K562 (cell line): ENCODE measurements around the gene TNIK. TPM values are rescaled to one million over a fixed set of nuclear protein-coding genes. Genes with fewer than 3 reads are reported as not detected.
A peak's percentile ranks its signal among the peaks of the same experiment; 100 is the strongest.

Source experiments
- ATAC-seq: fragments of 200-7000 bp; cut with Tn5 transposase; 3 replicates; pipeline ENCODE4 v1.9.1; 2020; ENCODE audit warnings: moderate library complexity
- BruUV-seq: library from RNA; stranded (reverse); fragments of 400-500 nt; replicated peaks from 2 replicates; lab custom pipeline; 2021; lab: Mats Ljungman, UMichigan
- CTCF ChIA-PET: fragments of 300-600 bp; formaldehyde crosslinking; extraction: SDS; loops from one replicate; lab custom pipeline; 2021; ENCODE audit warnings: low intra/inter-chr PET ratio; lab: Yijun Ruan, JAX
- POLR2A ChIA-PET: fragments of 300-600, 350-650 bp; sonication (Branson Sonifier 250); formaldehyde crosslinking; extraction: SDS; loops from one replicate; lab custom pipeline; 2021; ENCODE audit warnings: antibody characterized with exemption, inconsistent platforms; lab: Yijun Ruan, JAX
- DNase-seq, 4 experiments: peaks; one replicate each; pipeline versions ENCODE4 v3.0.0 to v3.0.0-alpha.2; 2011 to 2018; ENCODE audit warnings: low spot score in 3 of 4, mixed read lengths in 3 of 4; ENCODE audit errors: extremely low read depth in 1 of 4
- FAIRE-seq: peaks from 2 replicates; lab custom pipeline; 2011; peaks lifted over from hg19 to GRCh38; lab: Jason Lieb, UNC
- H2AFZ ChIP-seq: 2 replicates; pipeline ENCODE4 v1.6.0; 2011; ENCODE audit warnings: low read depth, low read length, control low read depth, inconsistent platforms
- H3K27ac ChIP-seq: fragments of 200-600 bp; 3 replicates; pipeline ENCODE4 v1.8.0; 2011; ENCODE audit warnings: low read depth, mild to moderate bottlenecking, control low read depth, inconsistent platforms, low read length, moderate library complexity, mixed read lengths; ENCODE audit errors: extremely low read depth
- H3K27me3 ChIP-seq, 2 experiments: fragments of 300-600 bp in 1 of 2; 2 replicates in 1 of 2; 3 replicates in 1 of 2; pipeline versions ENCODE4 v1.6.0 to v1.8.0; 2011; ENCODE audit warnings: inconsistent platforms in 2 of 2, low read length in 2 of 2, mild to moderate bottlenecking in 1 of 2, mixed read lengths in 1 of 2, moderate library complexity in 1 of 2; ENCODE audit not compliant: control insufficient read depth in 2 of 2, insufficient read depth in 2 of 2
- H3K36me3 ChIP-seq: fragments of 300-600 bp; 3 replicates; pipeline ENCODE4 v1.8.0; 2011; ENCODE audit warnings: mild to moderate bottlenecking, low read length, inconsistent platforms; ENCODE audit not compliant: control insufficient read depth, insufficient read depth
- H3K4me1 ChIP-seq, 2 experiments: fragments of 200-600 bp in 1 of 2; replicated peaks in 1 of 2; 2 replicates in 1 of 2; 3 replicates in 1 of 2; pipeline versions ENCODE4 v1.5.1 to v1.8.0; 2011; ENCODE audit warnings: inconsistent platforms in 2 of 2, low read length in 2 of 2, mild to moderate bottlenecking in 1 of 2, mixed read lengths in 1 of 2, moderate library complexity in 1 of 2; ENCODE audit not compliant: control insufficient read depth in 2 of 2, insufficient read depth in 2 of 2
- H3K4me2 ChIP-seq: 2 replicates; pipeline ENCODE4 v1.6.1; 2011; ENCODE audit warnings: low read length, control low read depth, inconsistent platforms, mixed read lengths; ENCODE audit not compliant: insufficient read depth
- H3K4me3 ChIP-seq: fragments of 200-600 bp; sonication (generic), shearing (Covaris generic); 2 replicates; pipeline ENCODE4 v1.5.1; 2016; ENCODE audit warnings: control low read depth, inconsistent platforms
- H3K79me2 ChIP-seq: fragments of 200-600 bp; 3 replicates; pipeline ENCODE4 v1.8.0; 2011; ENCODE audit warnings: low read length, inconsistent platforms; ENCODE audit not compliant: control insufficient read depth, insufficient read depth
- H3K9ac ChIP-seq, 2 experiments: 2 replicates each; pipeline versions ENCODE4 v1.6.0 to v1.6.1; 2011; ENCODE audit warnings: low read depth in 2 of 2, low read length in 2 of 2, control low read depth in 1 of 2, inconsistent platforms in 1 of 2, mild to moderate bottlenecking in 1 of 2, mixed read lengths in 1 of 2; ENCODE audit not compliant: insufficient read depth in 1 of 2
- H3K9me1 ChIP-seq: one replicate; pipeline ENCODE4 v1.6.0; 2011; ENCODE audit warnings: inconsistent platforms, mild to moderate bottlenecking, low read length, moderate library complexity; ENCODE audit not compliant: control insufficient read depth, insufficient read depth
- H3K9me3 ChIP-seq: replicated peaks from 2 replicates; pipeline ENCODE4 v1.5.1; 2011; ENCODE audit warnings: low read depth, low read length, inconsistent platforms; ENCODE audit not compliant: control insufficient read depth, insufficient read depth
- H4K20me1 ChIP-seq: replicated peaks from 2 replicates; pipeline ENCODE4 v1.6.1; 2011; ENCODE audit warnings: low read length, inconsistent platforms, mixed read lengths; ENCODE audit not compliant: control insufficient read depth, insufficient read depth
- EP300 ChIP-seq: IDR thresholded peaks from 2 replicates; pipeline ENCODE4 v1.6.1; 2012; ENCODE audit warnings: low read length, improper control_type of control experiment
- FOSL1 ChIP-seq: fragments of 200-800 bp; sonication (Bioruptor generic); conservative IDR thresholded peaks from 2 replicates; pipeline ENCODE4 v1.6.1; 2016; ENCODE audit warnings: missing genetic modification characterization, missing compliant biosample characterization
- ZBED1 ChIP-seq: IDR thresholded peaks from 2 replicates; pipeline ENCODE4 v1.6.1; 2014
- WGBS: fragments of 100-300 bp; shearing (Covaris generic); methylation state at CpG from one replicate; pipeline ENCODE4 v1.1.6; 2016; ENCODE audit warnings: low coverage, mixed read lengths; ENCODE audit not compliant: insufficient coverage; ENCODE audit errors: missing lambda C conversion rate; 5-methylcytosine and 5-hydroxymethylcytosine counted together
- in situ Hi-C: fragments of 300-500 bp; cut with MboI; formaldehyde crosslinking; loops from 4 replicates; pipeline ENCODE4 v1.15.0; 2018; ENCODE audit warnings: inconsistent platforms, mixed read lengths
- intact Hi-C: fragments of 100-400 bp; cut with micrococcal nuclease; formaldehyde crosslinking; loops from 2 replicates; pipeline ENCODE4 v1.14.2; 2022
- polyA plus RNA-seq, 8 experiments: library from polyadenylated mRNA; depleted of rRNA in 4 of 8; stranded (reverse) in 5 of 8; unstranded in 3 of 8; fragments of >200 nt; fragmentation: Nextera tagmentation in 2 of 8; fragmentation: Illumina TruSeq in 1 of 8; extraction: Ambion mirVana in 2 of 8; extraction: Trizol in 1 of 8; gene quantifications; 2 replicates each; pipeline versions ENCODE4 v1.2.1 to v1.2.3, GENCODE V29; 2011 to 2014; ENCODE audit warnings: inconsistent platforms in 1 of 8, missing spikeins in 1 of 8
- total RNA-seq, 7 experiments: library from RNA; depleted of rRNA in 6 of 7; stranded (reverse); fragments of >200 nt in 6 of 7; fragmentation: Illumina TruSeq in 2 of 7; extraction: Trizol in 2 of 7; gene quantifications; 2 replicates each; pipeline versions ENCODE4 v1.2.1 to v1.2.3, GENCODE V29; 2011 to 2021; ENCODE audit warnings: low replicate concordance in 1 of 7

Gene TNIK
- total and polyA plus RNA-seq, 9 of the 15 experiments (the other 6 are each of a cell fraction or from before 2014, with no cell fraction given), result 6.6 to 39.0 (median 24.7) TPM

GRCh38 chr3:171278299-171278590 is 182.0 kb downstream of the TNIK start:
- TF ChIP-seq ZBED1 (no peak), FOSL1 (tag) (0 out of 2 replicates have a peak, but pooled peaks have one; percentile 3)
- TF ChIP-seq, all 486 proteins: peak for 1
- H3K79me2 ChIP-seq, result peaks cover 4% of the 10 kb centered on the region; the same call in 1 of the 3 replicates
- no peak for ATAC-seq
- H3K36me3 ChIP-seq, result no peaks in the 10 kb centered on the region
- H4K20me1 ChIP-seq, result no peaks in the 10 kb centered on the region
- H3K4me3 ChIP-seq, result no peak overlapping the region
- ChIA-PET CTCF (no interaction called here), POLR2A (no interaction called here)
- H3K9me1 ChIP-seq, result no peaks in the 10 kb centered on the region
- intact Hi-C loops, result no loop called here
- no peak overlapping the region for H3K27ac ChIP-seq
- H3K4me1 ChIP-seq, result peaks cover 0 to 10% of the 10 kb centered on the region in 2 experiments; a peak in 3 of 5 replicates
- H2AFZ ChIP-seq, result no peak overlapping the region
- H3K9ac ChIP-seq, result no peak overlapping the region
- FAIRE-seq, result no peak
- no peaks in the 10 kb centered on the region for H3K27me3 ChIP-seq
- H3K9me3 ChIP-seq, result no peaks in the 10 kb centered on the region
- DNase-seq, result no peak
- BruUV-seq, result no TSS peak
- H3K4me2 ChIP-seq, result no peak overlapping the region; the same call in 1 of the 2 replicates
- in situ Hi-C loops, result no loop called here

- Histone ChIP-seq H2AFZ (no peak overlapping the region), H3K4me1 (peaks cover 0 to 10% of the 10 kb centered on the region in 2 experiments; a peak in 3 of 5 replicates), H3K36me3 (no peaks in the 10 kb centered on the region), H3K27ac (no peak overlapping the region), H3K4me2 (no peak overlapping the region; the same call in 1 of the 2 replicates), H3K9me1 (no peaks in the 10 kb centered on the region), H3K4me3 (no peak overlapping the region), H4K20me1 (no peaks in the 10 kb centered on the region), H3K9me3 (no peaks in the 10 kb centered on the region), H3K9ac (no peak overlapping the region), H3K79me2 (peaks cover 4% of the 10 kb centered on the region; the same call in 1 of the 3 replicates), H3K27me3 (no peaks in the 10 kb centered on the region)
- in situ Hi-C loops (no loop called here), intact Hi-C loops (no loop called here)
- FAIRE-seq, result no peak
- 62% methylated on average over 5 of the region's 5 CpGs for WGBS
- BruUV-seq, result no TSS peak
- no peak for TF ChIP-seq EP300
- TF ChIP-seq FOSL1 (tag), result 0 out of 2 replicates have a peak, but pooled peaks have one; percentile 14
- POLR2A ChIA-PET, result no interaction called here
- peak; percentile 69 for ATAC-seq
- CTCF ChIA-PET, result no interaction called here
- DNase-seq, result peak in 1 of 4 experiments; percentile 9
Measured at GRCh38 chr3:171277456-171278298, 182.5 kb downstream of the TNIK start.
